DMS114 treated with DMSO at 0.1 percent for 48 hours (cell line): ENCODE results near the gene TRAPPC2L.

Experiments
- DNase-seq: peaks from one replicate; lab custom pipeline; 2025; ENCODE audit not compliant: unreplicated experiment; lab: John Stamatoyannopoulos, UW

The TRAPPC2L gene

GRCh38 chr16:88837806-88838205 lies 19.1 kb upstream of the TRAPPC2L start:
- no peak for DNase-seq

- no peak for DNase-seq
Measured at GRCh38 chr16:88838566-88838965, 18.4 kb upstream of the TRAPPC2L start.

- DNase-seq: no peak
Measured at GRCh38 chr16:88839026-88839529, 17.8 kb upstream of the TRAPPC2L start.

GRCh38 chr16:88839745-88840599 lies 17.0 kb upstream of the TRAPPC2L start:
- DNase-seq: no peak

GRCh38 chr16:88840600-88841215 lies 16.2 kb upstream of the TRAPPC2L start:
- DNase-seq: no peak

GRCh38 chr16:88841521-88842307 lies 15.2 kb upstream of the TRAPPC2L start:
- DNase-seq: no peak

- DNase-seq: no peak
Measured at GRCh38 chr16:88842308-88842756, 14.6 kb upstream of the TRAPPC2L start.

- DNase-seq: no peak
Measured at GRCh38 chr16:88842806-88843205, 14.1 kb upstream of the TRAPPC2L start.

- DNase-seq: no peak
Measured at GRCh38 chr16:88843256-88843655, 13.7 kb upstream of the TRAPPC2L start.

GRCh38 chr16:88844419-88845036 lies 12.4 kb upstream of the TRAPPC2L start:
- DNase-seq: no peak

GRCh38 chr16:88846088-88846487 lies 10.8 kb upstream of the TRAPPC2L start:
- no peak for DNase-seq

GRCh38 chr16:88847654-88848053 lies 9.3 kb upstream of the TRAPPC2L start:
- no peak for DNase-seq

- no peak for DNase-seq
Measured at GRCh38 chr16:88848557-88848956, 8.4 kb upstream of the TRAPPC2L start.

GRCh38 chr16:88850531-88851199 lies 6.3 kb upstream of the TRAPPC2L start:
- no peak for DNase-seq

GRCh38 chr16:88851616-88852015 lies 5.3 kb upstream of the TRAPPC2L start:
- DNase-seq: no peak

- DNase-seq: no peak
Measured at GRCh38 chr16:88853325-88853941, 3.5 kb upstream of the TRAPPC2L start.

- DNase-seq: no peak
Measured at GRCh38 chr16:88854306-88855111, 2.4 kb upstream of the TRAPPC2L start.

GRCh38 chr16:88855176-88855575 lies 1.8 kb upstream of the TRAPPC2L start:
- no peak for DNase-seq

GRCh38 chr16:88855736-88856121 lies 1.2 kb upstream of the TRAPPC2L start:
- DNase-seq: no peak
